HEK293T (cell line): Measurements from ENCODE around the gene WFDC6.
"Not testable (repeated sequence)": the region's sequence is repeated elsewhere in the genome, so short reads cannot be mapped to it uniquely, and the experiment has no call there.

Source experiments
- CTCF ChIA-PET: fragments of 350-600 bp; formaldehyde crosslinking; extraction: SDS; loops from one replicate; lab custom pipeline; 2021; ENCODE audit warnings: antibody characterized with exemption, inconsistent platforms; lab: Yijun Ruan, JAX
- POLR2A ChIA-PET: fragments of 350-600 bp; formaldehyde crosslinking; extraction: SDS; loops from one replicate; lab custom pipeline; 2020; ENCODE audit warnings: antibody characterized with exemption, inconsistent platforms; lab: Yijun Ruan, JAX
- DNase-seq: peaks from one replicate; pipeline ENCODE4 v3.0.0; 2012; ENCODE audit warnings: mixed read lengths; ENCODE audit errors: extremely low spot score
- ARNT ChIP-seq: fragments of 450-650 bp; IDR thresholded peaks from 2 replicates; pipeline ENCODE4 v1.6.1; 2017; ENCODE audit warnings: mild to moderate bottlenecking
- BHLHE40 ChIP-seq: fragments of 450-650 bp; IDR thresholded peaks from 2 replicates; pipeline ENCODE4 v1.6.1; 2016; ENCODE audit warnings: mild to moderate bottlenecking, moderate library complexity, borderline replicate concordance
- CTBP1 ChIP-seq: fragments of 450-650 bp; IDR thresholded peaks from 2 replicates; pipeline ENCODE4 v1.6.1; 2016; ENCODE audit warnings: borderline replicate concordance
- ELF4 ChIP-seq: fragments of 450-650 bp; IDR thresholded peaks from 2 replicates; pipeline ENCODE4 v1.6.1; 2017; ENCODE audit warnings: antibody characterized with exemption
- FOXA1 ChIP-seq: fragments of 450-650 bp; IDR thresholded peaks from 2 replicates; pipeline ENCODE4 v1.6.1; 2016; ENCODE audit warnings: mild to moderate bottlenecking
- FOXK2 ChIP-seq: fragments of 450-650 bp; IDR thresholded peaks from 2 replicates; pipeline ENCODE4 v1.6.1; 2016; ENCODE audit warnings: mild to moderate bottlenecking
- FOXM1 ChIP-seq: fragments of 450-650 bp; IDR thresholded peaks from 2 replicates; pipeline ENCODE4 v1.6.1; 2017; ENCODE audit warnings: mild to moderate bottlenecking, borderline replicate concordance
- HDGF ChIP-seq: fragments of 450-650 bp; IDR thresholded peaks from 2 replicates; pipeline ENCODE4 v1.6.1; 2017; ENCODE audit warnings: antibody characterized with exemption, borderline replicate concordance
- L3MBTL2 ChIP-seq: fragments of 450-650 bp; conservative IDR thresholded peaks from 2 replicates; pipeline ENCODE4 v1.6.1; 2016; ENCODE audit warnings: mild to moderate bottlenecking
- LEF1 ChIP-seq: fragments of 450-650 bp; IDR thresholded peaks from 2 replicates; pipeline ENCODE4 v1.6.1; 2017; ENCODE audit warnings: mild to moderate bottlenecking, borderline replicate concordance
- NFRKB ChIP-seq: fragments of 450-650 bp; IDR thresholded peaks from 2 replicates; pipeline ENCODE4 v1.6.1; 2016; ENCODE audit warnings: mild to moderate bottlenecking, moderate library complexity
- SP1 ChIP-seq: fragments of 450-650 bp; IDR thresholded peaks from 2 replicates; pipeline ENCODE4 v1.6.1; 2017
- SUZ12 ChIP-seq: fragments of 450-650 bp; IDR thresholded peaks from 2 replicates; pipeline ENCODE4 v1.6.1; 2016; ENCODE audit warnings: mild to moderate bottlenecking
- TARDBP ChIP-seq: fragments of 450-650 bp; IDR thresholded peaks from 2 replicates; pipeline ENCODE4 v1.6.1; 2016
- ZNF384 ChIP-seq: fragments of 450-650 bp; IDR thresholded peaks from 2 replicates; pipeline ENCODE4 v1.6.1; 2016
- TF ChIP-seq, protein P1 (sequence below): fragments of 450-650 bp; IDR thresholded peaks from 2 replicates; pipeline ENCODE4 v1.6.1; 2016

The WFDC6 gene

GRCh38 chr20:45578231-45578630 is 38.9 kb upstream of the WFDC6 start:
- CTCF ChIA-PET = no interaction called here
- TF ChIP-seq ARNT (no peak), LEF1 (no peak), ZNF384 (no peak), NFRKB (no peak), HDGF (no peak), ELF4 (no peak), FOXA1 (no peak), FOXM1 (no peak), TARDBP (no peak), L3MBTL2 (no peak), FOXK2 (no peak)

GRCh38 chr20:45576995-45577394 is 37.7 kb upstream of the WFDC6 start:
- no peak for DNase-seq
- TF ChIP-seq NFRKB (no peak), BHLHE40 (no peak), HDGF (no peak), ARNT (no peak), CTBP1 (no peak), FOXM1 (no peak), L3MBTL2 (no peak), ELF4 (no peak), ZNF384 (no peak), FOXK2 (no peak), SP1 (no peak), TARDBP (no peak), FOXA1 (no peak), LEF1 (no peak), SUZ12 (no peak)
- TF ChIP-seq, protein P1, sequence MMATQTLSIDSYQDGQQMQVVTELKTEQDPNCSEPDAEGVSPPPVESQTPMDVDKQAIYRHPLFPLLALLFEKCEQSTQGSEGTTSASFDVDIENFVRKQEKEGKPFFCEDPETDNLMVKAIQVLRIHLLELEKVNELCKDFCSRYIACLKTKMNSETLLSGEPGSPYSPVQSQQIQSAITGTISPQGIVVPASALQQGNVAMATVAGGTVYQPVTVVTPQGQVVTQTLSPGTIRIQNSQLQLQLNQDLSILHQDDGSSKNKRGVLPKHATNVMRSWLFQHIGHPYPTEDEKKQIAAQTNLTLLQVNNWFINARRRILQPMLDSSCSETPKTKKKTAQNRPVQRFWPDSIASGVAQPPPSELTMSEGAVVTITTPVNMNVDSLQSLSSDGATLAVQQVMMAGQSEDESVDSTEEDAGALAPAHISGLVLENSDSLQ = no peak
- POLR2A ChIA-PET = no interaction called here
- CTCF ChIA-PET = no interaction called here

More at GRCh38 chr20:45578231-45578630, 38.9 kb upstream of the WFDC6 start:
- POLR2A ChIA-PET = no interaction called here
- no peak for DNase-seq

- ChIA-PET CTCF (no interaction called here), POLR2A (no interaction called here)
- TF ChIP-seq L3MBTL2 (no peak), SP1 (no peak), NFRKB (no peak), FOXM1 (no peak), ZNF384 (no peak), TARDBP (no peak)
- no peak for DNase-seq
These were observed 36.6 kb upstream of the WFDC6 start for GRCh38 chr20:45575931-45576330.

DNA sequence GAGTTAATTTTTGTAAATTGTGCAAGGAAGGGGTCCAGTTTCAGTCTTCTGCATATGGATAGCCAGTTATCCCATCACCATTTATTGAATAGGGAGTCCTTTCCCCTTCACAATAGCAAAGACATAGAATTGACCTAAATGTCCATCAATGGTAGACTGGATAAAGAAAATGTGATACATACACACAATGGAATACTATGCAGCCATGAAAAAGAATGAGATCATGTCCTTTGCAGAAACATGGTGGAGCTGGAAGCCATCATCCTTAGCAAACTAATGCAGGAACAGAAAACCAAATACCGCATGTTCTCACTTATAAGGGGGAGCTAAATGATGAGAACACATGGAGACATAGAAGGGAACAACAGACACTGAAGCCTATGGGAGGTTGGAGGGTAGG is 30.4 kb upstream of the WFDC6 start:
- DNase-seq, POLR2A ChIA-PET, CTCF ChIA-PET: not testable (repeated sequence)

- no peak for TF ChIP-seq TARDBP
- no peak for TF ChIP-seq CTBP1
- no peak for TF ChIP-seq ARNT
- no peak for TF ChIP-seq SUZ12
- TF ChIP-seq, protein P1 = no peak
- TF ChIP-seq NFRKB = no peak
- TF ChIP-seq ELF4 = no peak
- TF ChIP-seq BHLHE40 = no peak
- no peak for TF ChIP-seq HDGF
- no peak for TF ChIP-seq SP1
- POLR2A ChIA-PET = no interaction called here
These were observed 25.5 kb upstream of the WFDC6 start for GRCh38 chr20:45564760-45565276.

GRCh38 chr20:45555198-45555597 is 15.9 kb upstream of the WFDC6 start:
- CTCF ChIA-PET = no interaction called here

More at GRCh38 chr20:45564760-45565276, 25.5 kb upstream of the WFDC6 start:
- DNase-seq = no peak
- CTCF ChIA-PET = no interaction called here

GRCh38 chr20:45552456-45552855 is 13.2 kb upstream of the WFDC6 start:
- CTCF ChIA-PET = no interaction called here
- no peak for DNase-seq
- POLR2A ChIA-PET = no interaction called here
- TF ChIP-seq SUZ12 = no peak
- TF ChIP-seq BHLHE40 = no peak
- TF ChIP-seq HDGF = no peak
- no peak for TF ChIP-seq NFRKB
- no peak for TF ChIP-seq CTBP1
- no peak for TF ChIP-seq L3MBTL2
- no peak for TF ChIP-seq ELF4
- no peak for TF ChIP-seq ZNF384
- no peak for TF ChIP-seq FOXK2
- no peak for TF ChIP-seq FOXA1
- no peak for TF ChIP-seq SP1
- TF ChIP-seq ARNT = no peak
- no peak for TF ChIP-seq LEF1
- TF ChIP-seq, protein P1 = no peak
- no peak for TF ChIP-seq TARDBP
- TF ChIP-seq FOXM1 = no peak

More at GRCh38 chr20:45555198-45555597, 15.9 kb upstream of the WFDC6 start:
- no peak for TF ChIP-seq NFRKB
- no peak for TF ChIP-seq HDGF
- no peak for TF ChIP-seq ARNT
- no peak for TF ChIP-seq ZNF384
- no peak for TF ChIP-seq TARDBP
- TF ChIP-seq L3MBTL2 = no peak
- no peak for TF ChIP-seq FOXA1
- no peak for TF ChIP-seq CTBP1
- TF ChIP-seq, protein P1 = no peak
- TF ChIP-seq BHLHE40 = no peak
- POLR2A ChIA-PET = no interaction called here
- DNase-seq = no peak
